GM21825 (cell line): Measurements from ENCODE around the gene ELAC2.

Experiments used
- ATAC-seq: cut with Tn5 transposase; IDR thresholded peaks from one replicate; pipeline ENCODE4 v1.9.1; 2021; ENCODE audit warnings: mild to moderate bottlenecking, moderate library complexity; ENCODE audit not compliant: unreplicated experiment

The ELAC2 gene

GRCh38 chr17:12961655-12962054 is 56.2 kb downstream of the ELAC2 start:
- no peak for ATAC-seq

DNA sequence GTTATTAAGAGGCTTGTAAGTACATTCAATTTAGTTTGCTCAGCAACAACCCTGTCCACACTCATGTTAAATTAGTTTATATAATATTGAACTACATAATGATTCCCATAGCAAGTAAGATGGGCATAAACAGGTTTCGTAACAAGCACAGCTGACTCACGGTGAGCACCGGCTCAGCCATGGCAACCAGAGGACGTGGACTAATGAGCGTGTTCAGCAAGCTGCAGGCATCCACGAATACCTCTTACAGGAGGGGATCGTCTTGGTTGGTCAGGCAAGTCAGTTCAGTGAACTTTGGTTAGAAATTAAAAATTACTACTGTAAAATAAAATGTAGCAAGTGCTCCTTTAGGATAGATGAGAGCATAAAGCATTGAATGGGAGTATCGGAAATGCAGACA is 58.4 kb downstream of the ELAC2 start:
- no peak for ATAC-seq

DNA sequence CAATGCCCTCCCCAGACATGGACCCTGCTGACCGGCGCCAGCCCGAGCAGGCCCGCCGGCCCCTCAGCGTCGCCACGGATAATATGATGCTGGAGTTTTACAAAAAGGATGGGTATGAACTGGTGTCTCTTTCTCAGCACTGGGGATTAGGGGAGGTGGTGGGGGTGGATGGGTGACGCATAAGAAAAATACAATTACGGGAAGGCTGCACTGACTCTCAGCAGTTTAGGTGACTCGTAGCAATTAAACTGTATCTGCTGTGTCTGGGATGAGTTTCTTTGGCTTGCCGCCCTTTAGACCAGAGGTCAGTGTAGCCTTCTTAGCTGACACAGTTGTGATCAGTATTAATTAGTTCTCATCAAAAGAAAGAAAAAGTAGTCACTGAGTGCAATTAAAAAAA is 59.0 kb downstream of the ELAC2 start:
- no peak for ATAC-seq

DNA sequence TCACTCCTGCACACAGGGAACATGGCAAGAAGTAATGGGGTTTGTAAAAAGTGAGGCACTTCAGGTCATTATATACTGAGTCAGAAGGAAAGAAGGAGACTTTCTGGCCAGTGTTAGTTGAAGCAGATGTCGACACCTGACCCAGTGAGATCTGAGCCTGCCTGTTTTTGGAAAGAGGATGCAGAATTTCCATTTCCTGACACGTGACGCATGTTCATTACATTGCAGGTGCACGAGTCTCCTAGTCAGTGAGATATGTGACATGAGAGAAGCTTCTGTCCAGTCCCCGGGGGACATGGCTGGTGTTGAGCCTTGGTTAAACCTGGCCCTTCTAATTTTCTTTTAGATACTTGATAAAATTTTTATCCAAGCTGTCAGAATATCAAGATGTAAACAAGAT is 62.3 kb downstream of the ELAC2 start:
- ATAC-seq: no peak

DNA sequence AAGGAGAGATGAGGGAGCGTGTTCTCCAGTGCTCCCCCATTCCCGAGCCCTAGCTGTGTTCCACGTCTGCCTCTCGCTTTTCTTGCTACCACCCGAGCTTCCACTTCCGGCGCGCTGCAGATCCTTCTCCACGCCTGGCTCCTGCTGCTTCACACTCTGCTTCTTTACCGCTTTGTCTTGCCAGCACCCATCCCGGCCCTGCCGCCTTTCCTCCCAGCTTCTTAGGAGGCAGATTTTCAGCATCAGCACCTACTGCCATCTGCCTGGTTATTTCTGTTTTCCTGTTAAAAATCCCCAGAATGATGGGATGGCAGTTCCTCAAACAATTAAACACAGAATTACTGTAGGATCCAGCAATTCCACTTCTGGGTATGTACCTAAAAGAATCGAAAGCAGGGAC is 64.7 kb downstream of the ELAC2 start:
- ATAC-seq: no peak

DNA sequence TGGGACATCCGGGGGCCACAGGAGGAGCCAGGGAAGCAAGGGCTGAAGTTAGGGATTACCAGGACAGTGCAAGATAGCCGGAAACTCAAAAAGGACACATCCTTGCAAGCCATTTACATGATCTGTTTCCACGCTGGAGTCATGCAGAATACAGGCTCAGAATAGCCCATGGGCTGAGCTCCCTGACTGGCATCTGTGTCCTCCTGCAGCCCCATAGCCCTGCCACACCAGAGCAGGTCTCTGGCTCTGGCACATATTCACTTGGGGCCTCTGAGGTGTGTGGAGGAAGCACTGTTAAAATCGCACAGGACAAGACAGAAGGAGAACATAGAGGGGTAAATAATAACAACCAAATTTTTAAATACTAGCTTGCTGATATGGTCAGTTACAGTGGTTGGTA is 65.8 kb downstream of the ELAC2 start:
- ATAC-seq: no peak

- no peak for ATAC-seq
Observed at GRCh38 chr17:12947047-12947446, 70.8 kb downstream of the ELAC2 start.
